Epithelial cell of proximal tubule (primary cell): ENCODE data around the gene INPP5E. TPM values are rescaled to one million over a fixed set of nuclear protein-coding genes. Genes with fewer than 3 reads are reported as not detected.
A peak's percentile ranks its signal among the peaks of the same experiment; 100 is the strongest.

ENCODE experiments used
- DNase-seq: peaks from one replicate; pipeline ENCODE4 v3.0.0-alpha.2; 2011; ENCODE audit warnings: low read depth
- H3K4me3 ChIP-seq: 2 replicates; pipeline ENCODE4 v1.5.1; 2011; ENCODE audit warnings: low read depth, mild to moderate bottlenecking, low read length
- total RNA-seq: library from RNA; depleted of rRNA; stranded (reverse); fragments of >200 nt; gene quantifications from 2 replicates; pipeline ENCODE4 v1.2.3, GENCODE V29; 2015
- TF ChIP-seq, protein P1 (sequence below): conservative IDR thresholded peaks from 2 replicates; pipeline ENCODE4 v1.5.1; 2012; ENCODE audit warnings: low read depth, mild to moderate bottlenecking, low read length

The INPP5E gene
- total RNA-seq, 1 donor from 2014 or later = 20.3 TPM

DNA sequence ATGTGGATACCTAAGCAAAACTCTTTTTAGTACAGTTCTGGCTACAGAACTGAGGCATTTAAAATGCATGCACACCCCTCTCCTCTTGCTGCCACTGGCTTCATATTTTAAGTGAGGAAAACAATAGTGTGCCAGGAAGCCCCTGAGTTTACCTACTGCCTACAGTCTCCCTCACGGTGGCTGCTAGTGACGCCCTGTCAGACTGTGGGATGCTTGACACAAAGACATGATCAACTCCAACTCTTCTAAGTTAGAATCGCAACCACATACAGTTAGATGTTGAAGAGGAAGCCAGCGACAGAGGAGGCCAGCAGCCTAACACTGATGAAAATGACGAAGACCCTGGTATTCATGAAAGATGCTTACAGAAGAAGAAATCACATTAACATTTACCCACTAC, 41.9 kb upstream of the INPP5E start:
- DNase-seq = no peak
- H3K4me3 ChIP-seq = peak overlapping the region; percentile 71
- TF ChIP-seq, protein P1, sequence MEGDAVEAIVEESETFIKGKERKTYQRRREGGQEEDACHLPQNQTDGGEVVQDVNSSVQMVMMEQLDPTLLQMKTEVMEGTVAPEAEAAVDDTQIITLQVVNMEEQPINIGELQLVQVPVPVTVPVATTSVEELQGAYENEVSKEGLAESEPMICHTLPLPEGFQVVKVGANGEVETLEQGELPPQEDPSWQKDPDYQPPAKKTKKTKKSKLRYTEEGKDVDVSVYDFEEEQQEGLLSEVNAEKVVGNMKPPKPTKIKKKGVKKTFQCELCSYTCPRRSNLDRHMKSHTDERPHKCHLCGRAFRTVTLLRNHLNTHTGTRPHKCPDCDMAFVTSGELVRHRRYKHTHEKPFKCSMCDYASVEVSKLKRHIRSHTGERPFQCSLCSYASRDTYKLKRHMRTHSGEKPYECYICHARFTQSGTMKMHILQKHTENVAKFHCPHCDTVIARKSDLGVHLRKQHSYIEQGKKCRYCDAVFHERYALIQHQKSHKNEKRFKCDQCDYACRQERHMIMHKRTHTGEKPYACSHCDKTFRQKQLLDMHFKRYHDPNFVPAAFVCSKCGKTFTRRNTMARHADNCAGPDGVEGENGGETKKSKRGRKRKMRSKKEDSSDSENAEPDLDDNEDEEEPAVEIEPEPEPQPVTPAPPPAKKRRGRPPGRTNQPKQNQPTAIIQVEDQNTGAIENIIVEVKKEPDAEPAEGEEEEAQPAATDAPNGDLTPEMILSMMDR = no peak

DNA sequence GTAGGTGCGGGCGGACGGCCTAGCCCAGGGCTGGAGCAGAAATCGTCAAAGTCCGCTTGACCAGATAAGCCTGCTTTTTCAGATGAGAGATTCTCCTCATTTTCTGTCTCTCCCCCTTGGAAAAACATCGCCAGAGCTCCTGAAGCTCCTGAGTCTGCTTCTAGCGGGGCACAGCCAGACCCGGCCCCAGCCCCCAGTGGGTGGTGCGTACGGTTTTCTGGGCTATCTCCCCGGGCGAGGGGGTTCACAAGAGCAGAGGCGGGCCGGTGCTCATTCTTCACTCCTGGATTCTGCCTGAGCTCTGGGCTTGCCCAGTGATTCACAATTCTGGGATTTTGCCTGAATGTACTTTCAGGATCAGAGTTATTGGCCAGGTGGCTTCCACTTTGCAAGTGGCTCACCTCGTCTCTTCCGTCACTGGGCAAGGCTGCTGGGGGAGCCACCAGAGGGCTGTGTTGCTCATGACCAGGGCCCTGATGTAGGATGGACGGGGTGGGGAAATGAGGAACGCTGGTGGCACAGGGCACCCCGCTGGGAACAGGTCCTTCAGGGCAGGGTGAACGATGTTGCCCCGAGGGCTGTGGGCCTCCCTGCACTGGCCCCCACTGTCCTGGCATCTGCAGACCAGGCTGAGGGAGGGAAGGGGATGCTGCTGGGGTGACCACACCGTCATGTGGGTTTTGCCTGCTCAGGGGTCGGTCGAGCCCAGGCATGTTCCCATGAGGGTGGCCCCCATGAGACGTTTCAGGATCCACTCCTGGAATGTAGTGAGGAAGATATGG, 36.9 kb upstream of the INPP5E start:
- no peak overlapping the region for H3K4me3 ChIP-seq
- no peak for DNase-seq
- TF ChIP-seq, protein P1 = no peak

DNA sequence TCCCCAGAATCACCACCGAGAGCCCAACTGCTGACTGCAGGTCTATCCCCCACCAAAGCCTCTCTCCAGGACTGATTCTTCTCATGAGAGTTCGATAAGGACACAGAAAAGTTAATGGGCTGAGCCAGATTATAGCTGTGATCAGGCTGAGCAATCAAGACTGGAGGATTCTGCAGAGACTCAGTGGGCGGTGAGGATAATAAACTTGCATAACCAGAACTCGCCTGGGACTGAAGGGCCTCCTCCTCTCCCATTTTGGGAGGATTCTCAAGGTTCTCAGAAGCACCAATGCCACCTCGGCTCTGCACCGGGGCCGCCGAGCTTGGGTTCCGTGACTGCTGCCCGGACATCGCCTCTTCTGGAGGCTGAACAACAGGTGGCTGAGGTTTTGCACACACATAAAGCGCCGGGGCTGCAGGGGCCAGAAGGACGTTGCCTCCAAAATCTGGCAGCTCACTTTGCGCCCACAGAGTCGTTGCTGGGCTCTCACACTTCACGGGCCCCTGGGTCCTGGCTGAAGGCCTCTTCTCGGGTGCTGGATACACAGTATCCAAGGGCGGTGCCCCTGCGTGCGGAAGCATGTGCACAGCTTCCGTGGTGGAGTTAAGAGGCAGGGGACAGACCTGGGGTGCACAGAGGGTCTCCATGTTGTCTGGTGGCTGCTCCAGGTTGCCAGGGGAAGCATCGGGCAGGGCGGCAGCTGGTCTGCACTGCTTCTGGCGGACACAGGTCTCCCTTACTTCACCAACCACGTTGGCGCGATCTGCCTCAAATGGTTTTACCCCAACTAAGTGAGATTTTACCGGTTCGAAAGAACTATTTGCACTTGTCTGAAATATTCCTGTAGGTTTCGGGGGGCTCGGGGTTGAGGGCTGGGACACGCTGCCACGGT, 35.6 kb upstream of the INPP5E start:
- TF ChIP-seq, protein P1 = no peak
- no peak for DNase-seq
- no peak overlapping the region for H3K4me3 ChIP-seq

DNA sequence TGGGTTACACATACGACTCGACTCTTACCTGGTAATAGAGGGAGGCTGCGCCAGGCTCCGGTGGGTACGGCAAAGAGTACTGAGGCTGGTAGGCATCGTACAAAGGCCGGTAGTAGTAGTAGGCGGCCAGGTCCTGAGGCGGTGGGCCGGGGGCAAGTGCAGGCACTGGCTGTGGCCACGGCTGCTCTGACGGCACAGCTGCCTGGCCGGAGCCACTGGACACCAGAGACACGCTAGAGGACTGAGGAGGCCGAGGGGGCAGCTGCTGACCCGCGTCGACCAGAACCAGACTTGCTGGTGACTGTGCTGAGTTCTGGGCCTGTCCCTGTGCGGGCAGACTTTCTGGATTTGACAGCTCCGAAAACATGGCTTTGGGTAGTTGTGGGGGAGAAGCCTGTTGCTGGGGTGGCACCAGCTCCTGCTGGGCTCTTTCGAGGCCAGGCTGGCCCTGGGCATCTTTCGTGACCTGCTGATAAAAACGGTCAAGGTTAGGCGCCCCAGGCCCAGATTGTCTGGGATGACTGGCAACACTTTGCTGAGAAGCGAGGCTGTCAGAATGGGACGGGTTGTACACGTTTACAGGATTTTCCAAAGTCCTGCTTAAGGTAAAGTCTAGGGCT, 34.5 kb upstream of the INPP5E start:
- no peak for DNase-seq
- TF ChIP-seq, protein P1 = no peak
- H3K4me3 ChIP-seq = no peak overlapping the region

DNA sequence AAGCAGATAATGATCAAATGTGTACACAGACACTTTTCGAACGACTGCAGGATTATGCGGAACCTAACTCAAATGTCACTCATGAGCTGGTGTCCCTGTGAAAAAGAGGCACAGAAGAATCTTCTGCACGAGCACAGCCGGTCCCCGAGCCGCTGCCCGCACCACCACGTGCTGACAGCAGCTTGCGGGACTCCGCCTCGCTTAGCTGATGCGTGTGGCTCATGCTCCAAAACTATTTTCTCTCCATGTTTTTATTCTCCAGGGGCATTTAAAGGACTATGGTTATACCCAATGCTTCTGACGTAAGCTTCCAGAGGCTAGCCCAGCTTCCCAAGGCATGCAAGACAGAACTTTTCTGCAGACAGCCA, 33.7 kb upstream of the INPP5E start:
- no peak overlapping the region for H3K4me3 ChIP-seq
- TF ChIP-seq, protein P1 = no peak
- no peak for DNase-seq

DNA sequence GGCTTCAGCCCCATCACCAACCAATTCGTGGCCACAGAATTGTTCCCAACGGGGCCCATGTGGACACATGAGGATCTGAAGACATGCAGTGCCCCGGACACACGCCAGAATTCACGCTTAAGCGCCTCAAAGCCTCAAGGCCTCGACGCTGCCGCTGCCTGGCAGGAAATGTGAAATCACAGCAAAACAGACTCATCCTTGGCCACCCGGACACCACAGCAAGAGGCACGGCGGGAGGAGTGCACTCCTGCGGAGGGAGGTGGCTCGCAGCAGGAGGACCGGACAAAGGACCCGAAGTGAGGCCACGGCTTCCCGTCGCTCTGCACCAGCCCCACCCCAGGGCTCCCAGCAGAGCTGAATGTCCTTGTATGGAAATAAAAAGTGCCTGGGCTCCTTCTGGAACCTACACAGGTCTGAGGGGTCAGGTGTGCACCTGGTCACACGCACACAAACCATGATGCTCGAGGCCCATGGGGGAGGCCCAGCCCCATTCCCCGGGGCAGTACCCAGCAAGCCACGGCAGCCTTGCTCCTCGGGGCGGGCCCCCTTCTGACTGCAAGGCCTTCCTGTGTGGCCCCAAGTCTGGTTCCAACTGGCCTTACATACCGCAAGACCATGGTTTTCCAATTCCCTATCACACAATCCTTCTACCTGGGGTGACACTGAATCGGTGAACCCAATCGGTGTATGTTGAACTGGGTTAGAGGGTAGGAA, 33.2 kb upstream of the INPP5E start:
- TF ChIP-seq, protein P1 = no peak
- no peak for DNase-seq
- H3K4me3 ChIP-seq = no peak overlapping the region
